Measurements from ENCODE around the gene BPIFB4. TPM values are rescaled to one million over a fixed set of nuclear protein-coding genes. Genes with fewer than 3 reads are reported as not detected.

The BPIFB4 gene
- total and polyA plus RNA-seq, 7 donors = not detected

DNA sequence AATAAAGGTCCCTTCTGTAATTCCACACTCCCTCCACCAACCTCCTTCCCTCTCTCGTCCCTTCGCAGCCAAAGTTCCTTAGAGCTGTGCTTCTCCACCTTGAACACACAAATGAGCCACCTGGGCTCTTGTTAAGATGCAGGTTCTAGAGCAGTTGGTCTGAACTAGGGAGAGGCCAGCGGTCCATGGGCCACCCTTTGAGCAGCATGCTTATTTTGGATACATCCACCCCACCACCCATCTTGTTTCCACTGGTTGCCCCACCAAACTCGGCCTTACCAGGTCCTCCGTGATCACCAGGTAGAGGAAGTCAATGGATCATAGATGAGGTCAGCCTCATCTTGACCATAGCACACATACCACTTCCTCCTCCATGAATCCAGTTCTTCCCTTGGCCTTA is 81.2 kb downstream of the BPIFB4 start:
- no peak for TF ChIP-seq CTCF (IDR thresholded peaks at IDR 0.05)
- Histone ChIP-seq H3K36me3 (ENCODE audit: insufficient read depth in 1 of 2, low read depth in 1 of 2) (no peaks in the 10 kb centered on the region), H3K27me3 (ENCODE audit: insufficient read depth in 3 of 3, low read length in 2 of 3) (peaks cover 0 to 4% (median 0%) of the 10 kb centered on the region in 3 donors), H3K9me3 (no peaks in the 10 kb centered on the region), H3K4me3 (no peak overlapping the region), H3K4me1 (no peaks in the 10 kb centered on the region), H3K27ac (no peak overlapping the region)
- no peak for ATAC-seq
- whole genome bisulfite sequencing, 3 donors = 78 to 85% (median 82%) methylated on average over 5 of the region's 5 CpGs
- intact Hi-C loops (cut with DNase I) = loop anchor here in 1 of 2 donors (10.0 kb wide), 1 partner anchor 56 kb away; no protein-coding TSS in a partner anchor
- no peak for DNase-seq

Other genes starting within 250 kb of the BPIFB4 start
- gene EFCAB8, start 220.7 kb upstream of the BPIFB4 start, total RNA-seq = under 1 TPM in 1 of 4 donors, not detected in 3; 0.08 TPM
- under 1 TPM in 2 of 3 donors, not detected in 1; 0.03 to 0.04 TPM for gene EFCAB8, start 220.7 kb upstream of the BPIFB4 start, polyA plus RNA-seq
- not detected for gene SUN5, start 75.2 kb upstream of the BPIFB4 start, total RNA-seq
- gene SUN5, start 75.2 kb upstream of the BPIFB4 start, polyA plus RNA-seq = not detected
- gene BPIFB2, start 71.9 kb upstream of the BPIFB4 start, total RNA-seq = not detected
- gene BPIFB2, start 71.9 kb upstream of the BPIFB4 start, polyA plus RNA-seq = not detected
- gene BPIFB6, start 48.0 kb upstream of the BPIFB4 start, total RNA-seq = not detected
- gene BPIFB6, start 48.0 kb upstream of the BPIFB4 start, polyA plus RNA-seq = not detected
- gene BPIFB3, start 25.7 kb upstream of the BPIFB4 start, total RNA-seq = not detected
- not detected for gene BPIFB3, start 25.7 kb upstream of the BPIFB4 start, polyA plus RNA-seq
- gene BPIFA2, start 88.5 kb downstream of the BPIFB4 start, total RNA-seq = not detected
- not detected for gene BPIFA2, start 88.5 kb downstream of the BPIFB4 start, polyA plus RNA-seq
- not detected for gene BPIFA3, start 137.7 kb downstream of the BPIFB4 start, total RNA-seq
- not detected for gene BPIFA3, start 137.7 kb downstream of the BPIFB4 start, polyA plus RNA-seq
- gene BPIFA1, start 156.4 kb downstream of the BPIFB4 start, total RNA-seq = not detected
- not detected for gene BPIFA1, start 156.4 kb downstream of the BPIFB4 start, polyA plus RNA-seq
- not detected for gene BPIFB1, start 203.6 kb downstream of the BPIFB4 start, total RNA-seq
- under 1 TPM in 1 of 3 donors, not detected in 2; 0.04 TPM for gene BPIFB1, start 203.6 kb downstream of the BPIFB4 start, polyA plus RNA-seq

All from psoas muscle (tissue), 8 donors.